Suppressor macrophage treated with lipopolysaccharide for 1 hour (primary cell): Measurements from ENCODE around the gene GFAP.
A peak's percentile ranks its signal among the peaks of the same experiment; 100 is the strongest.

ENCODE experiments used
- DNase-seq, 3 donors: peaks; one replicate each; pipeline ENCODE4 v3.0.0-alpha.2; 2020 to 2022

GFAP gene

GRCh38 chr17:44912763-44913544, 2.3 kb downstream of the GFAP start:
- DNase-seq: no peak

DNA sequence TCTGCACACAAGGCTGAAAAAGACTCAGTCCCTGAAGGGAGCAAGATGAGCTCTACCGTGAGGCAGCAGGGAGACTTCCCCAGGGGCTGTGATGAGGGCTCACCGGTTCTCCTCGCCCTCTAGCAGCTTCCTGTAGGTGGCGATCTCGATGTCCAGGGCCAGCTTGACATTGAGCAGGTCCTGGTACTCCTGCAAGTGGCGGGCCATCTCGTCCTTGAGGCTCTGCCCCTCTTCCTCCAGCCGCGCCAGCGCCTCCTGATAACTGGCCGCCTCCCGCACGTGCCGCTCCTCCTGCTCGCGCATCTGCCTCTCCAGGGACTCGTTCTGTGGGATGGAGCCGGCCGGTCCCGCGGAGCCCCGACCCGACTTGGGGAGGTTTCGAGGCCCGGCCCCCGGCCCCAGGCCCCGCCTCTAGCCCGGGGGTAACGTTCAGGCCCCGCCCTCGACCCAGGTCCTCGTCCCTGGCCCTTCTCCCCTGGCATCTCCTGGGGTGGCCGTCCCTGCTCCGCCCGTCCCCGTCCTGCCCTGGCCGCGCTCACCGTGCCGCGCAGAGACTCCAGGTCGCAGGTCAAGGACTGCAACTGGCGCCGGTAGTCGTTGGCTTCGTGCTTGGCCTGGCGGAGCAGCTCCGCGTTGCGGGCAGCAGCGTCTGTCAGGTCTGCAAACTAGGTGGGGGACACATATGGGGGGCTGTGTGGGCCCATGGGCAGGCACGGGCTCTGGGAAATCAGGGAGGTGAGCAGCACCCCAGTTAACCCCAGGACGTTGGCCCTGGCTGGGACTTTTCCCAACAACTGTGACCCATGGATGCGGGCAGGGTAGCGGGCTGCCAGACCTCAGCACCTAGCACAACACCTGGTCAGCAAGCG, 3.9 kb downstream of the GFAP start:
- DNase-seq: peak; percentile 46 to 64 (median 50)

GRCh38 chr17:44910231-44911106, 4.8 kb downstream of the GFAP start:
- DNase-seq: no peak

GRCh38 chr17:44909681-44910144, 5.6 kb downstream of the GFAP start:
- DNase-seq: no peak

GRCh38 chr17:44908761-44909326, 6.5 kb downstream of the GFAP start:
- no peak for DNase-seq

DNA sequence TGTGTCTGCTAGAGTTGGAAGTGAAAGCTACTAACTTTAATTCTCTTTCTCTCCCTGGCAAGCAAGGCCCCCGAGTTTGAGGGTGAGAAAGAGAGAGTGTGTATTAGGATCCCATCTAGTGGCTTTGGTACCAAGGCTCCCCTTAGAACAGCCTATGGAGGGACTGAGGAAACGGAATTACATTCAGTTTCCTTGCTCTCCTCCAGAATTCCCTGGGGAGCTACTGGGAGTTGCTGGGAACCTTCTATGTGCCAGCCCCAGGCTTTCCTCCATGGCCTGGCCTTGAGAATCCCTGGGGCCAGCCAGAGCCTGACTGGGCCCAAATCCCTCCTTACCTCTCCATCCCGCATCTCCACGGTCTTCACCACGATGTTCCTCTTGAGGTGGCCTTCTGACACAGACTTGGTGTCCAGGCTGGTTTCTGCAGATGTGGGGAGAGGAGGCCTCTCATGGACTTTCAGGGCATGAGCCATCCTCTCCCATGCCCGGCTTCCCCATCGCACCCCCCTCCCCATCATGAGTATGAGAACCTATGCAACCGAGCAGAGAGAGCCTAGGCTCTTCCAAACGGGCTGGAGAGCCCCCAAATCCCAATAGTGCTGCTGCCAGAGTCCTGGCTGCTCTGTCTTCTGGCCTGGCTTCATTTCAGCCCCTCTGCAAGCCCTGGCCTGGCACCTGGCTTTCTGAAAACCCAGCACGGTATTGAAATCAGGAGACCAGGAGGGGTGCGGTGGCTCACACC, 7.4 kb downstream of the GFAP start:
- DNase-seq: no peak

DNA sequence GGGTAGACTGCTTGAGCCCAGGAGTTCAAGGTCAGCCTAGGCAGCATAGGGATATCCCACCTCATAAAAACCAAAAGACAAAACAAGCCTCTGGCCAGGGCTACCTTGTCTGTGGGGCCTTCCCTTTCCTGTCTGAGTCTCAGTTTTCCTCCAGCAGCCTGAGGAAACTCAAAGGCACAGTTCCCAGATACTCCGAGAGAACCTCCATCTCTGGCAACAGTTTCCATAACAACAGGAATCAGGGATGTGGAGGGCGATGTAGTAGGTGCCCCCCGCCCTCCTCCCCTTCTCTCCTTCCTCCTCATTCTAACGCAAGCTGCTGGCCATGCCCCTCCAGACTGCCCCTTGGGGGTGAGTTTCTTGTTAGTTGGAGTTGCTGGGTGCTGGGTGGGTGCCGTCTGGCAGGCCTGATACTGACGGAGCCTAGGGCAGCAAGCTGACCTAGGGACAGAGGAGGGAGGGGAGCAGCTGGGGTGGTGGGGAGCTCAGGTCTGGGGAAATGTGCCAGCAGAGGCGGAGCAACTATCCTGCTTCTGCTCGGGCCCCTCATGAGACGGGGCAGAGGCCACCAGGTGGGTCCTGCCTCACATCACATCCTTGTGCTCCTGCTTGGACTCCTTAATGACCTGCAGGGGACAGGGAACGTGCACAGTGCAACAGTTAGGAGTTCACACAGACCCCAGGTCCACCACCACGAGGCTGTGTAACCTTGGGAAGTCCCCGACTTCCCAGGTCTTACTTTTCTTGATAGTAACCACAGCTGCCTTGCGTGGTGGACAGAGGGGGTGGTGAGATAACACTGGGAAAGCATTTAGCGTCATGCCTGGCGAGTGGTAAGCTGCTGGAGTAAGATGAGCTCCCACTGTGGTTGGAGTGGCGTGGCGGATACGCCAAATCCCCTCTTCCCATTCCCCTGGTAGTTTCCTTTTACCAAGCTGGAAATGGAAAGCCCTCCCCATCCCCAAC, 8.3 kb downstream of the GFAP start:
- peak in 1 of 3 donors; percentile 21 for DNase-seq

GRCh38 chr17:44906010-44906646, 9.2 kb downstream of the GFAP start:
- peak; percentile 79 to 84 (median 83) for DNase-seq

DNA sequence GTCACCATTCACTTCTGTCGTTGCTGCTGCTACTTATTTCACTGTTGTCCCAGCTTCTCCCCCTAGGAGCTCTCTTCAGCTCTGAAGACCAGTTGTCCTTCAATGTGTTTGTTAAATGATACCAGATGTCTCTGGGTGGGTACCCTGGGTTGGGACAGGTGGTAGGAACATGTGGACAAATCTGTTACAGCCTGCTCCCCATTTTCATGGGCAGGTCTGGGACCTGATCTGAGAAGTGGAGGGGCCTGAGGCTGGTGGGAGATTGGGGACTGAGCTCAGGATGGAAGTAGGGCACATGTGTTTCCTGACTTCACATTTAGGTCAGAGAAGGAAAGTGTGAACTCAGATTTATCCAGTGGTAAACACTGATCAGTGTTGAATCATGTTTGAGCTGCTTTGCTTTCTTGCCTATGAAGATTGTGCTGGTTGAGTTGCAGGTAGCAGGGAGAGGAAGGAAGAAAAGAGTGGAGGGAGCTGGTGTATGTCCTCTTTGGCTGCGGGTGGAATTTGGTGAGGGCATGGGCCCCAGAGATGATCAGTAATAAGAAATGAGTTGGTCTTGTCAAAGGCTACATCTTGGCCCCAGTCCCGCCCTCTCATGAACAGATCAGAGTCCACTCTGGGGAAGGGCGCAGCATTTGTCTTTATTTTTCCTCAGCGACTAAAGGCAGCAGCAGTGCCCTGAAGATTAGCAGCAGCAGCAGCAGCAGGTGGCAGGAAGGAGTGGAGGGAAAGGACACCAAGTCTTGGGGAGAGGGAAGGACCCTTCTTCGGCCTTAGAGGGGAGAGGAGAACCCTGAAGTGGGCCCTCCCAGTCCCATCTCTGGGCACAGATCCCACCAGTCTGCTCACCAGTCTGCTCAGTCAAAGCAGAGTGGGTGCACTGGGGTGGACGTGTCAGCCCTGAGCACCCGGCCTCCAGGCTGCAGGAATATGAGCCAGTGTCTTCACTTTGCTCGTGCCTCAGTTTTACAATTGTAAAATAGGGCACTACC, 10.0 kb downstream of the GFAP start:
- no peak for DNase-seq

DNA sequence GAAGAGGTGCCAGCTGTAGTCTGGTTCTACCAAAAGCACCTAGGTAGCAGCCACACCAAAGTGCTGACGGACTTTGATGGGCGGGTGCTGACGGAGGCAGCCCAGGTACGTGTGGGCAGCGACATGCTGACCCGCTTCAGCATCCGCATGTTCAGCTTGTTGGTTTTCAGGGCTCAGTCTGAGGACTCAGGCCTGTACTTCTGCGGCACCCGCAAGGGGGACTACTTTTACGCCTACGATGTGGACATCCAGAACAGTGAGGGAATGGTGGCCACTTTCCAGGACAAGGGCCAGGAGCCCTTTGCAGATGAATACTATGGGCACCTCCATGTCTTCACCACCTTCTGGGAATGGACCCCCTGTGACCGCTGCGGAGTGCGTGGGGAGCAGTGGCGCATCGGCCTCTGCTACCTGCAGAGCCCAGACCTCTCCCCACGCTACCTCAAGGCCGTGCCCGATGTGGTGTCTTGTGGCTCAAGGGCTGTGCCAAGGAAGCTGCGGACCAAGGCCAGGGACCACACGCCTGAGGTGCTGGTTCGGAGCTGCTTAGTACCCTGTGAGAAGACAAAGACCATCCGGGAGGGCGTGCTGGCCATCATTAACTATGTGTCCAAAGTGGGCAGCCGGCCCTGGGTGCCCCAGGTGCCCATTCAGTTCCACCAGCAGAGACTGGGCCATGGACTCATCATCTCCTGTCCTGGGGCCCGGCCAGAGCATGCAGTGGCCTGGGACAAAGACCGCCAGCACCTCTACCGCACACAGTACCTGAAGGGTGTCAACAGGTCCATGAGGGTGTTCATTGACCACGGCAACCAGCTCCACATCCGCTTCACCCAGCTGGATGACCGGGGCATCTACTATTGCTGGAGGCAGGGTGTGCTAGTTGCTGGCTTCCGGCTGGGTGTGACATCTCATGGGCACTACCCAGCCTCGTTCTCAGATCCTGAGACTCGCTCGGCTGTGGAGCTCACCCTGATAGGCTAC, 11.0 kb downstream of the GFAP start:
- DNase-seq: no peak

DNA sequence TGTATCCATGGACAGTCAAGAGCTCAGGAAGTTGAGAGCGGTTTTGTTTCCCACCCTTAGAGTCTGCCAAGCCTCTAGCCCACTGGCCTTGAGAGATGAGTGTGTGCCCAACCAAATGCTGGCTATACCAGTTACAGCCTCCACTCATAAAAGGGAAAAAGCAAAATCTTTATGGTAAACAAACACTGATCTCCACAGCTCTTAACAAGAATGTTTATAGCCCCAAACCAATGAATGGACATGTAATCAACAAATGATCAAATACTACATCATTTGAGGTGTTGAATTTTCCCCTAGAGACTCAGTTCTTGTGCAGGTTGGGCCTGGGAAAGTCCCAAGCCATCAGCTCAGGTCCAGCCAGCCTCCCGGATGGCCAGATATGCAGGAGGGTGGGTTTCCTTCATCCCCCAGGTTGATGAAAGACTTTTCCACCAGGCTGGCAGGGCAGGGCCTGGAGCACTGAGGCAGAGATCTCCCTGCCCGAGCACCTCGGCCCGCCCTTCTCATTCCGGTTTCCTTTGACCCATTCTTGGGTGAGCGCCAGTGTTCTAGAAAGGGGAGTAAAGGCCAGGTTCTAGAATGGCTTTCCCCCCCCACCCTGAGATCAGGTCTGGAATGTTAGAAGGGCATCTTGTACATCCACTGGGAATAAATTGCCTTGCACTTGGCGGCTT, 12.2 kb downstream of the GFAP start:
- no peak for DNase-seq

GRCh38 chr17:44902135-44902760, 13.1 kb downstream of the GFAP start:
- no peak for DNase-seq

DNA sequence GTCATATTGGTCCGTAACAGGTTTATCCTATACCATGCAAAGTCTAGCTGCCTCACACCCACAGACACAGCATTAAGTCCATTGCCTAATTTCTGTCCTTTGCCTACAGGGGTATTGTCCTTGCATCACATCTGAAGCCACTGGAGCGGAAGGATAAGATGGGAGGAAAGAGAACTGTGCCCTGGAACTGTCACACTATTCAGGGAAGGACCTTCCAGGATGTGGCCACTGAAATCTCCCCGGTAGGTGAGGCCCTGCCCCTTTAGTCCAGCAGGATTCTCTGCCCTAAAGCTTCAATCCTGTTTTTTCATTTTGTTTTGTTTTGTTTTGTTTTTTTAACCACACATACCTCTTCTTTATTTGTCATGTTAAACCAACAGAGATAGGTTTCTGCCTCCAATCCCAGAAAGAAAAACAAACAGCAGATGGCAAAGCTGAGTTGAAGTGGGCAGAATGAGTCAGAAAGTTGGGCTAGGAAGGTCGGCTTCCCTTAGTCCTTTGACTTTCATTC, 13.8 kb downstream of the GFAP start:
- DNase-seq: peak; percentile 43 to 55 (median 46)

DNA sequence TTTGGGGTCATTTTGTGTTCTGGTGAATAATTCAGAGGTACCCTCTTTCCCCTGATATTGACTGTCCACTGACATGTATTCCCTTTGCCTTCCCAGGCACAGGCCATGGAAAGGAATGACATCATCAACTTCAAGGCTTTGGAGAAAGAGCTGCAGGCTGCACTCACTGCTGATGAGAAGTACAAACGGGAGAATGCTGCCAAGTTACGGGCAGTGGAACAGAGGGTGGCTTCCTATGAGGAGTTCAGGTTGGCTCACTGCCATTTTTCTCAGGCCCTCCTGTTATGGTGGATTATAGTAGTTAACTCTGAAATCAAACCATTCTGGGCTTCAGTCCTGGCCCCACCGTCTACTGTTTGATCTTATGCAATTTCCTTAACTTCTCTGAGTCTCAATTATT, 14.4 kb downstream of the GFAP start:
- DNase-seq: peak; percentile 22 to 50 (median 31)

- DNase-seq: peak; percentile 91 to 95 (median 95)
These were observed 16.1 kb downstream of the GFAP start, which contains the start of gene EFTUD2 for GRCh38 chr17:44899074-44899782. TSS of gene EFTUD2 (minus strand) at chr17:44899445. CDS start at chr17:44894521, 4,924 bp downstream.
